Measurements from ENCODE around the gene UVSSA.

- TF ChIP-seq EZH2 (IDR thresholded peaks at IDR 0.05) (no peak), POLR2AphosphoS5 (IDR thresholded peaks at IDR 0.05; ENCODE audit: borderline replicate concordance, low read depth, low read length) (no peak)
Measured at GRCh38 chr4:1393866-1394265, 46.9 kb downstream of the UVSSA start.
